SH-SY5Y (cell line): ENCODE data around the gene OR4K2.

Experiments used
- GATA2 ChIP-seq: IDR thresholded peaks from 2 replicates; pipeline ENCODE4 v1.6.1; 2011; ENCODE audit warnings: mild to moderate bottlenecking, low read depth, low read length
- GATA3 ChIP-seq: IDR thresholded peaks from 2 replicates; pipeline ENCODE4 v1.6.1; 2011; ENCODE audit warnings: low read depth, mild to moderate bottlenecking, low read length, moderate library complexity

DNA sequence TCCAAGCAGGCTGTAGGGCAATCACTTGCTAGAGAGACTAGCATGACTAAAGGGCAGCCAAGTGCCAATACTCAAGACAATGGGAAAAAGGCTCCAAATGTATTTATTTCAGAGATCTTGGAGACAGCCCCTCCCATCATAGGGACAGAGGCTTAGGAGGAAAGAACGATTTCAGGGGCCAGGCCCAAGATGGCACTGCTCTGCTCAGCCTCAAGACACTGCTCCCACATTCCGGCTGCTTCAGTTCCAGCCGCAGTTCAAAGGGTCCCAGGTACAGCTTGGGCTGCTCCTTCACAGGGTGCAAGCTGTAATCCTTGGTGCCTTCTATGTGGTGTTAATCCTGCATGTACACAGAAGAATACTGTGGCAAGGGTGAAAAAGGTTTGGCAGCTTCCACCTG is 26.1 kb downstream of the OR4K2 start:
- TF ChIP-seq GATA2, result no peak
- TF ChIP-seq GATA3, result no peak
